HG02588 (cell line): Measurements from ENCODE around the gene MTG2.

ENCODE experiments used
- ATAC-seq: cut with Tn5 transposase; IDR thresholded peaks from one replicate; pipeline ENCODE4 v1.9.1; 2021; ENCODE audit warnings: mild to moderate bottlenecking, moderate library complexity; ENCODE audit not compliant: unreplicated experiment

MTG2 gene

DNA sequence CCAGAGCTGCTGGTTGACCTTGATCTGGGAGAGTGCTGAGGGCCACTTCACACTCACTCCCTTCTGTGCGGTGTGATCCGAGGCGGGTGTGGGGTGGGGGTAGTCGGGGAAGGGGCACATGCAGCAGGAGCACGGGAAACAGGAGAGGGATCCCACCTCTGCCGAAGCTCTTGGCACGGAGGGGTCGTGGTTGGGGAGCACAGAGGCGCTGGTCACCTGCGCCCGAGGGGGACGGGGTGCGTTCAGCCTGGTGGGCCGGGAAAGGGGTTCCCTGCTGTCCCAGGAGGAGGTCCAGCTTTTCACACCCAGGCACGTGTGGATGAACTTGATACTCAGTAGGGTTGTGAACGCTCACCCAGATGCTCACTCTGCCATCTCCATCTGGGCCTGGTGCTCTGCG is 22.0 kb upstream of the MTG2 start:
- ATAC-seq = no peak

- ATAC-seq = no peak
Observed at GRCh38 chr20:62161347-62161746, 21.5 kb upstream of the MTG2 start.

DNA sequence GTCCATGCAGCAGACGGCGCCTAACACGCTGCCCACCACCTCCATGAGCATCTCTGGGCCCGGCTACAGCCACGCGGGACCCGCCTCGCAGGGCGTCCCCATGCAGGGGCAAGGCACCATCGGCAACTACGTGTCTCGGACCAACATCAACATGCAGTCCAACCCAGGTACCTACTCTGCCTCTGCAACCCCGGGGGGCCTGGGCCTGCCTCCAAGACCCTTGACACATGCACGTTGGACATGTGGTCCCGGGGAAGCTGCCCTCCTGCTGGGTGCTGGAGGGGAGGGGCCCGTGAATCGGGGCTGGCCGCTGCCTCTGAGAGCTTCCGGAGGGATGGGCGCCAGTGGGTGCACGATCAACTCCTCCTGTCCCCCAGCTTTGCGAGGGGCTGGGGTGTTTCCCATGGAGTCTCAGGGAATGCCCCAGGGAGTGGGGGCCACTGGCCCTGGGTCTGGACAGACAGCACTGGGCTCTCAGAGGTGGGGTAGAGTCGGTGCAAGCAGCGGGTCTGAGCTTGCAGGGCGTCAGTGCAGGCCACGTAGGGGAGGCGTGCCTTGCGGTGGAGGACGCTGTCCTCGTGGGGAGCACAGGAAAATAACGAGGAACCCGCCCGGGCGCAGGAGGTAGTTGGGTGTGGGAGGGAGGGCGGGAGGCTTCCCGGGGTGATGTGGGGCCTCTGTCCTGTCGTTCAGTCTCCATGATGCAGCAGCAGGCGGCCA is 19.9 kb upstream of the MTG2 start:
- no peak for ATAC-seq

DNA sequence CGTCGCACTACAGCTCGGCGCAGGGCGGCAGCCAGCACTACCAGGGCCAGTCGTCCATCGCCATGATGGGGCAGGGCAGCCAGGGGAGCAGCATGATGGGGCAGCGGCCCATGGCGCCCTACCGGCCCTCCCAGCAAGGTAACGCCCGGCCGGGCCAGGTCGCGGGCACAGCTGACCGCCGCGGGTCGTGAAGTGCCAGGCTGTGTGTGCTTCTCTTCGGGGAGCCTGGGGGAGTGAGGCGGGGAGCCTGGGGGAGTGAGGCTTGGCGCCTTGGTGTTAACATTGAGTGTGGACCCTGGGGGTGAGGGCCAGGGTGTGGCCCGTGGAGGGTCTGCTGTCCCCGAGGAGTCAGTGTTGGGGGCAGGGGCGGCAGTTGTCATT is 19.4 kb upstream of the MTG2 start:
- no peak for ATAC-seq

GRCh38 chr20:62163986-62164762 is 18.7 kb upstream of the MTG2 start:
- ATAC-seq = no peak

DNA sequence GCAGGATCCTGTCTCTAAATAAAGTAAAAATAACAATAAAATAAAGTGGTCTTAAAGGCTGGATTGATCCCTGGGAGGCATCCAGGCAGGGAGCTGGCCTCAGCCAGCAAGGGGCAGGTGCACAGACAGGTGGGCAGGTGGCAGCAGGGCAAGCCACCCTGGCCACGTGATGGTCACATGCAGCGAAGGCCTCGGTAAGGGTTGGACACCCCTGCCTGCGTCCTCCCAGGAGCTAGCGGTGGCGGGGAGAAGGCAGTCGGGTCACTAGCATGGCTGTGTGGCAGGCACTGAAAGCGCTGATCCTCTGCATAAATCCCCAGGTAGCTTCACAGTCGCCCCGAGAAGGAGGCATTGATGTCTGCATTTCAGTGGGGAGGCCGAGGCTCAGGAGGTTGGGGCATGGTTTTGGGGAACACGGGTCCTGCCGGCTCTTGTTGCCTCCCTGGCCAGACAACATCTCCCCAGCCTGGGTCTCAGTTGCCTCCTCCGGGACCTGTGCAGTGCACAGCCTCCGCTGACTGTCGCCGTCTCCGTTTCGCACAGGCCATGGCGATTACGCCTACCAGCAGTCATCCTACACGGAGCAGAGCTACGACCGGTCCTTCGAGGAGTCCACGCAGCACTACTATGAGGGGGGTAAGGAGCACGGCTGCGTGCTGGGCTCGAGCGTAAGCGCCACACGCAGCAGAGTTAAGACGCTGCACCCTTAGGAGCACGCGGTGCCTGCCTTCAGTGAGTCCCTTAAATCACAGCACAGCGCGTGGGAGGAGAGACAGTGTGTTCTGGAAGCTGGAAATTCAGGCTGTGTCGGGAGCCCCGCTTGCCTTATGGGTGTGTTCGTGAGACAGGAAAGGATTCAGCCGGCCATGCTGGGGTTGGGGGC is 17.7 kb upstream of the MTG2 start:
- ATAC-seq = no peak

- no peak for ATAC-seq
Observed at GRCh38 chr20:62165762-62166399, 16.9 kb upstream of the MTG2 start.

GRCh38 chr20:62167474-62167873 is 15.4 kb upstream of the MTG2 start:
- ATAC-seq = no peak

GRCh38 chr20:62168061-62168460 is 14.8 kb upstream of the MTG2 start:
- no peak for ATAC-seq

- ATAC-seq = no peak
Observed at GRCh38 chr20:62168890-62169435, 13.9 kb upstream of the MTG2 start.

DNA sequence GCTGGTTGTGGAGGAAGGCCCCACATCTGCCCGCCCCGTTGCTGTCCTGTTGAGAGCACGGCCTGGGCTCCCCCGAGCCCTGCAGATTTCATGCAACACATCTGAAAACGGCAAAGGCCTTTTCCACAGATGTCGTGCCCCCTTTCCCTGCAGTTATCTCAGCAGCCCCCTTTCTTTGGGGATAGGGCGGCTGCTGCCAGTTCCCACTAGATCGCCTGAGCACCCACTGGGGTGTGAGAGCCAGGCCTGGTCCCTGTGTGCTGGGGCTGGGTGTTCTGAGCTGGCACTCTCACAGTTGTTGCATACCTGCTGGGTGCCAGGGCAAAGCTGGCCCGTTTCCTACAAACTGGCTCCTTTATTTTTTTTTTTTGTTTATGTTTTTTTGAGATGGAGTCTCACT is 12.3 kb upstream of the MTG2 start:
- no peak for ATAC-seq

- ATAC-seq = no peak
Observed at GRCh38 chr20:62171245-62171644, 11.6 kb upstream of the MTG2 start.

GRCh38 chr20:62172666-62173065 is 10.2 kb upstream of the MTG2 start:
- no peak for ATAC-seq

- no peak for ATAC-seq
Observed at GRCh38 chr20:62174021-62174804, 8.6 kb upstream of the MTG2 start.

GRCh38 chr20:62174870-62175624 is 7.8 kb upstream of the MTG2 start:
- ATAC-seq = no peak

DNA sequence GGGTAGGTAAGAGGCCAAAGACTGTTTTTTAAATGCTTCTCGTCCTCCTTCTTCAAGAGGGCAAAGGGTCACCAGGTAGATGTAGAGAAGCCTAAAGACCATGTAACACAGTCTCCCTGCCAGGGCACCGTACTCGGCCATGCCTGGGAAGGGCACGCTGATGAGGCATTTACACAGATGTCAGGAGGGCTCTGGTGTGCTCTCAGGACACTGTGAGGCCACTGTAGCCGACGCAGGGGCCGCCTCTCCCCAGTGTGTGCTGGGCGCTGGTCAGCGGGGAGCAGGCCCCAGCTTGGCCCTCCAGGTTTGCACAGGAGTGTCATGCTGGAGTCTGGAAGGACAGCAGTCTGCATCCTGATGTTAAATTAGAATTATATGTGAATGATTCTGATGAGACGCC is 7.1 kb upstream of the MTG2 start:
- ATAC-seq = no peak

DNA sequence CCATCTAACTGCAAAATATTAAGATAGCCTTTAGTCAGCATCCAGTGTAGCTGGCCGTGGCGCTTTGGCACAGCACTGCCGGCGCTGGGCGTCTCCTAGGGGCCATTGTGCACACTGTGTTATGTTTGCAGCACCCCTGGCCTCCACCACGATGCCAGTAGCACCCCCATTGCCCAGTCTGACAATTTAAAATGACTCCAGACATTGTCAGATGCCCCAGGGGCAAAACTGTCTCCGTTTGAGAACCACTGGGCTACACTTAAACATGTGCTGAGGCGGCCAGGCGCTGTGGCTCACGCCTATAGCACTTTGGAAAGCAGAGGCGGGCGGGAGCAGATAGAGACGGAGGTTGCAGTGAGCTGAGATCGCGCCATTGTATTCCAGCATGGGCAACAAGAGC is 6.0 kb upstream of the MTG2 start:
- ATAC-seq = no peak

DNA sequence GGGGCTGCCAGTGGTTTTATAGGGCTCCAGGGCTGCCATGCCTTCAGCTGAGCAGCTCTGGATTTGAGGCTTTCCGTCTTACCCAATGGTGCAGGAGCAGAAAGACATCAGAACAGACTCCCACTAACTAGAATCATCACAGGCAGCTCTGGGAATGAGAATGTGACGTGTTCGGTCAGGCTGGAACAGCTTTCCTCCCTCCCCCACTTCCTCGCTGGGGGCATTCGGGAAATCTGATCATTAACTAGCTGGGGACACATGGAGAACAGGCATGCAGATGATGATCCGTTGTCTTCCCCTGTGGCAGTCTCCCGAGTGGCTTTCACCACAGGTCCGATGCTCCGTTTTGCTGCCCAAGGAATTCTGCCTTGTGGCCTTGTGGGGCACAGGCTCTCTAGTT is 5.5 kb upstream of the MTG2 start:
- no peak for ATAC-seq
